AG09319 (cell line): ENCODE measurements around the gene TDRD9.

Experiments used
- DNase-seq: peaks from one replicate; pipeline ENCODE4 v3.0.0-alpha.2; 2010; ENCODE audit warnings: low read depth; ENCODE audit errors: extremely low read depth
- TF ChIP-seq, protein P1 (sequence below): IDR thresholded peaks from 2 replicates; pipeline ENCODE4 v1.5.1; 2011; ENCODE audit warnings: low read depth, mild to moderate bottlenecking, inconsistent platforms, low read length, moderate library complexity

The TDRD9 gene

DNA sequence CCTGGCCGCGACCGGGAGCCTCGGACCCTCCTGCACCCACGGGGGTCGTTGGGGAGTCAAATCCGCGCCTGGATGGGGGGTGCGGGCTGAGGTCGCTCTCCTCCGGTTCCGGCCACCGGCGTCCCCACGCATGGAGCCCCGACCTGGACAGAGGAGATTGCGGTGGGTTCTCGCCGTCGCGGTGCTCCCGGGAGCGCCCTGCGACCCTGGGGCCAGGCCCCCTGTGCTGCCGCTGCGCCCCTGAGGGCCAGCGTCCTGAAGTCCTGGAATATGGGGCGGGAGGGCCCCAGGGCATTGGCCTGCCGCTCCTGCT lies 157.6 kb downstream of the TDRD9 start:
- TF ChIP-seq, protein P1, sequence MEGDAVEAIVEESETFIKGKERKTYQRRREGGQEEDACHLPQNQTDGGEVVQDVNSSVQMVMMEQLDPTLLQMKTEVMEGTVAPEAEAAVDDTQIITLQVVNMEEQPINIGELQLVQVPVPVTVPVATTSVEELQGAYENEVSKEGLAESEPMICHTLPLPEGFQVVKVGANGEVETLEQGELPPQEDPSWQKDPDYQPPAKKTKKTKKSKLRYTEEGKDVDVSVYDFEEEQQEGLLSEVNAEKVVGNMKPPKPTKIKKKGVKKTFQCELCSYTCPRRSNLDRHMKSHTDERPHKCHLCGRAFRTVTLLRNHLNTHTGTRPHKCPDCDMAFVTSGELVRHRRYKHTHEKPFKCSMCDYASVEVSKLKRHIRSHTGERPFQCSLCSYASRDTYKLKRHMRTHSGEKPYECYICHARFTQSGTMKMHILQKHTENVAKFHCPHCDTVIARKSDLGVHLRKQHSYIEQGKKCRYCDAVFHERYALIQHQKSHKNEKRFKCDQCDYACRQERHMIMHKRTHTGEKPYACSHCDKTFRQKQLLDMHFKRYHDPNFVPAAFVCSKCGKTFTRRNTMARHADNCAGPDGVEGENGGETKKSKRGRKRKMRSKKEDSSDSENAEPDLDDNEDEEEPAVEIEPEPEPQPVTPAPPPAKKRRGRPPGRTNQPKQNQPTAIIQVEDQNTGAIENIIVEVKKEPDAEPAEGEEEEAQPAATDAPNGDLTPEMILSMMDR, result no peak
- no peak for DNase-seq

GRCh38 chr14:104086210-104086660 lies 158.0 kb downstream of the TDRD9 start:
- no peak for DNase-seq

DNA sequence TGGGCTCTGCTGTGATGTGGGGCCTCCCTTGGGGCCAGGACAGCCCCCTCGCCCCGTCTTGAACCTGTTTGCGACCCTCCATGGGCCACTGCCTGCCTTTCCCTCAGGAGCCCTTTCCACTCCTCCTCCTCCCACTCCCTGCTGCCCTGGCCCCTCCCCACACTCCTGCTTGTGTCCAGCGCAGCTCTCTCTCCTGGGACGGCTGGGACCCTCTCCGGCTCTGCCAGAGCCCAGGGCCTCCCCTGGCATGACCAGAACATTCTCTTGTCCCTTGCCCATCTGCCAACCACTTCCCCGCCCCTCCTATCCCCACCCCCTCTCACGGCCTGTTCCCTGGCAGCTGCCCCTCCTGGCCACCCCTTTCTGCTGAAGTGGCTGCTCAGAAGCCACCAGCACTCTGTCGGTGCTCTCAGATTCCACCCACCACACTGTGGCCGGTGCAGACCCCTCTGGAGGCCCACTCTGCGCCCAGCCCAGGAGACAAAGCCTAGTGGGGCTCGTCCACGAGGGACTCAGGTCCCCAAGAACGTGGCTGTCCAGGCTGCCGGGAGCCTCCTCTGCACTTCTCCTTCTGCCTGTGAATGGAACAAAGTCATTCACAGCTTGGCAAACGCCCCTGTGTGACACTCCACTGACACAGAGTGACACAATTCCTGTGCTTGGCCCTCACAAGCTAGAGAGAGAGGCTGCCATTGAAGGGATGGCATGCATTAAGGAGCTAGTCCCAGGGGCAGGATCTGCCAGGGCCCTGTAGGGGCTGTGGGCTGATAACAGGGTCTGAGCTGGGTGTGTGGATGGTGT lies 158.6 kb downstream of the TDRD9 start:
- DNase-seq, result no peak
- TF ChIP-seq, protein P1, result no peak

More at GRCh38 chr14:104086210-104086660, 158.0 kb downstream of the TDRD9 start:
- TF ChIP-seq, protein P1, result no peak

DNA sequence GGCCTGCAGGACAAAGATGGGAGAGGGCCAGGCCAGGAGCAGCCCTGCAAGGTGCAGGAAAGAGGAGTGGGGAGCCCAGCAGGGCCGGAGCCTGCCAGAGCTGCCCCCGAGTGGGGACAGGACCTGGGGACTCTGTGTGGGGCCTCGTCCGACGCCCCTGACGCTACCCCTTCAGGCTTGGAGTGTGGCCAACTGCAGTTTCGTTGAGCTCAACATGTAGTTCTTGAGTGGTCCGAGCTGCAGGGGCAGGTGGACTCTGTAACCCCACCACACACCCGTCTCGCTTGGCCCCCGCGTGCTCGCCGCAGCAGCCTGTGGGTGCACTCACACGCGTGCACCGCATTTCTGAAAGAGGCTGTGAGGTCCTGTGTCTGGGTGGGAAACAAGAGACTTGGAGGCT lies 159.2 kb downstream of the TDRD9 start:
- TF ChIP-seq, protein P1, result no peak
- no peak for DNase-seq

DNA sequence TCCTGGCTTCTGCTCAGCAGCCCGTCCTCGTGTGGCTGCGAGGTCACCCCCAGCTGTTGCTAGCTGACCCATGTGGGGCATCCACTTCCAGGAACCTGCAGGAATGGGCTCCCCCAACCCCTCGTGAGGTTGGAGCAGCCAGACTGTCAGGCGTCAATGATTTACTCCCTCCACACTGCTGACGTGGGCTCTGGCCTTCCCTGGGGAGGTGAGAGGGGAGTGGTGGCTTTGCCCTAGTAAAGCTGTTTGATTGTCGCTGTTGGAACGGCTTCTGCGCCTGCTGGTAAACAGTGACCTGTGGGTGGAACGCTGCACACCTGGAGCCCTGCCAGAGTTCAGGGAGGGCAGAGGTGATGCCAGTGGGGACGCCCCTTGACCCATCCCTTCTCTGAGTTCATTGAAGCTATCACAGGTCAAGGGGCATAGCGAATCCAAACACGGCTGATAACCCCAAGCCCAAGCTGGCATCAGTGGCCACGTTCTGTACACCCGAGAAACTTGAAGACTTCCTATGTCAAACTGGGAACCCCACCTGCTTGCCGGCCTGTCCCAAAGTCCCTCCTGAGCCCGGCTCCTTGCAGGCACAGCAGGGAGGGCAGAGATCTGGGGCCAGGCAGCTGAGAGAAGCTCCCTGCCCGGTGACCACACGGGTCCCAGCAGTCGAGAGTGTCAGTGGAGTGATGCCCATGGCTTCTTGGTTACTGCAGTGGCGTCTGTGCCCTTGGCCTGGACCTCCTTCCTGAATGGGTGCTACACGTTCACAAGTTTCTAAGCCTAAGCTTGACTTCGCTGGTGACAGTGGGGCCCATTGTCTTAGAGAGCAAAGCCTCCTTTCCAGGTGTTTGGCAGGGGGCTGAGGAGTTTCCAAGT lies 160.0 kb downstream of the TDRD9 start:
- no peak for DNase-seq
- TF ChIP-seq, protein P1, result no peak

DNA sequence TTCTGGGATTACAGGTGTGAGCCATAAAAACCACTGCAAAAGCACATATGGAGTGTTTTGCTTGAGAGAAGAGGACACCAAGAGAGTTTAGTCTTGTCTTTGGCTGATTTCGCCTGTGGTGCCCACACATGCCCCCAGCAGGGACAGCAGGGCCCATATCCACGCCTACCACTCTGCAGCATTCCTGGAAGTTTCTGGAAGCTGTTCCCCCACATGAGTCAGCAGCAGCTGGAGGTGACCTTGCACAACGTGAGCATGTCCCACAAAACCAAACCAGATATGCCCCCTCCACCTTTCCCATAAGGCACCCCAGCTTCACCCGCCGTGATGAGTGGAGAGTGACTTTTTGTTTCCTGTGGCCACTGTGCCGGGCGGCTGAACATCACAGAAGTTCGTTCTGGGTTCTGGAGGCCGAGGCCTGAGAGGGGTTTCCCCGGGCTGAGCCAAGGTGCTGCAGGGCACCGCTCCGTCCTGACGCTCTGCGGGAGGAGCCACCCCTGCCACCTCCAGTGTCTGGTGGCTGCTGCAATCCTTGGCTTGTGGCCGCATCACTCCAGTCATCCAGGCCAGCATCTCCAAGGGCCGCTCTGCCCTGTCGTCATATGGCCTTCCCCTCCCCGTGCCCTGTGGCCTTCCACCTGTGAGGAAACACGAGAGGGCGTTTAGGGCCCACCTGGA lies 162.0 kb downstream of the TDRD9 start:
- TF ChIP-seq, protein P1, result no peak
- no peak for DNase-seq
